BLaER1 treated with 17β-estradiol and CSF1 and Interleukin-3, amounts not matched to agents 10 nM and 100 nM (cell line): ENCODE measurements around the gene NBAS.
"Not testable (repeated sequence)": the region's sequence is repeated elsewhere in the genome, so short reads cannot be mapped to it uniquely, and the experiment has no call there.

Experiments used
- H3K27ac ChIP-seq, 11 experiments: shearing (Covaris generic); formaldehyde crosslinking; 2 replicates each; pipeline ENCODE4 v1.8.1; 2022
- H3K27me3 ChIP-seq, 11 experiments: shearing (Covaris generic); formaldehyde crosslinking; 2 replicates each; pipeline ENCODE4 v1.8.1; 2022
- H3K36me3 ChIP-seq, 11 experiments: shearing (Covaris generic); formaldehyde crosslinking; 2 replicates each; pipeline ENCODE4 v1.8.1; 2022
- H3K4me1 ChIP-seq, 10 experiments: shearing (Covaris generic); formaldehyde crosslinking; 2 replicates each; pipeline ENCODE4 v1.8.1; 2022
- H3K4me2 ChIP-seq, 11 experiments: shearing (Covaris generic); formaldehyde crosslinking; 2 replicates each; pipeline ENCODE4 v1.8.1; 2022
- H3K4me3 ChIP-seq, 10 experiments: shearing (Covaris generic); formaldehyde crosslinking; 2 replicates each; pipeline ENCODE4 v1.8.1; 2022
- H3K9ac ChIP-seq, 11 experiments: shearing (Covaris generic); formaldehyde crosslinking; 2 replicates each; pipeline ENCODE4 v1.8.1; 2022
- H3K9me3 ChIP-seq, 11 experiments: shearing (Covaris generic); formaldehyde crosslinking; replicated peaks in 1 of 11; 2 replicates each; pipeline ENCODE4 v1.8.1; 2022
- H4K20me1 ChIP-seq, 11 experiments: shearing (Covaris generic); formaldehyde crosslinking; 2 replicates each; pipeline ENCODE4 v1.8.1; 2022
- Cebpa-rat ChIP-seq, 11 experiments: shearing (Covaris generic); IDR thresholded peaks; 2 replicates each; pipeline ENCODE4 v1.8.1; 2022

NBAS gene

DNA sequence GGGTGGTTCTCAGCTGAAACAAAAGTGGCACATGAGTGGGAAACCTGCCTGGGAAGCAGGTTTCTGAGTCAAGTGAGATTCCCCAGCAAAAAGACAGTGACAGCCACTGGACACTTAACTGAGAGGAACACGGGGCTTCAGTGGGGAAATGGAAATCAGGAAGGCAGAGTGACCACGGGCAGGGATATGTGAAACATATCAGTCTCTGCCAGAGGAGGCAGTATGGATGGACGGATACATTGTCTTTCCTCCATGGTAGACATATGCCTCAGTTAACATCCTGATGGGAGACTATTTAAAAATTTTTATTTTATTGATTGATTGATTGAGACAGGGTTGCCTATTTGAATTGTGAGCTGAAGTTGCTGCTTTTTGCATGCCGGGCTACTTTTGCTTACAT is 292.1 kb downstream of the NBAS start:
- no peak overlapping the region for H3K4me2 ChIP-seq
- no peaks in the 10 kb centered on the region for H4K20me1 ChIP-seq
- peaks cover 0 to 59% (median 16%) of the 10 kb centered on the region in 11 experiments; a peak in 16 of 22 replicates for H3K36me3 ChIP-seq
- no peak for TF ChIP-seq Cebpa-rat (IDR thresholded peaks at IDR 0.05)
- H3K9me3 ChIP-seq: no peaks in the 10 kb centered on the region
- no peak overlapping the region for H3K27ac ChIP-seq
- H3K4me1 ChIP-seq: no peaks in the 10 kb centered on the region
- no peak overlapping the region for H3K4me3 ChIP-seq
- no peaks in the 10 kb centered on the region for H3K27me3 ChIP-seq
- no peak overlapping the region for H3K9ac ChIP-seq

DNA sequence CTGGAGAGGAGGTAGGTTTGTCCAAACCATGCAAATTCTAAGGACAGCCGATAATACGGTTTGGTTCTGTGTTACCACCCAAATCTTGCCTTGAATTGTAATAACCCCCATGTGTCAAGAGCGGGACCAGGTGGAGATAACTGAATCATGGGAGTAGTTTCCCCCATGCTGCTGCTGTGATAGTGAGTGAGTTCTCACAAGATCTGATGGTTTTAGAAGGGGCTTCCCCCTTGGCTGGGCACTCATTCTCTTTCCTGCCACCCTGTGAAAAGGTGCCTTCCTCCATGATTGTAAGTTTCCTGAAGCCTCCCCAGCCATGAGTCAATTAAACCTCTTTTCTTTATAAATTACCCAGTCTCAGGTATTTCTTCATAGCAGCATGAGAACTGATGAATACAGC is 295.2 kb downstream of the NBAS start:
- H4K20me1 ChIP-seq: no peaks in the 10 kb centered on the region
- no peak overlapping the region for H3K4me3 ChIP-seq
- no peak overlapping the region for H3K4me2 ChIP-seq
- 0 out of 22 replicates have a peak, but pooled peaks cover 0 to under 1% (median 0%) of the 10 kb centered on the region in 11 experiments for H3K9me3 ChIP-seq
- peaks cover 0 to 51% (median 13%) of the 10 kb centered on the region in 11 experiments; a peak in 12 of 22 replicates for H3K36me3 ChIP-seq
- no peaks in the 10 kb centered on the region for H3K27me3 ChIP-seq
- H3K27ac ChIP-seq: no peak overlapping the region
- TF ChIP-seq Cebpa-rat (IDR thresholded peaks at IDR 0.05): no peak
- H3K4me1 ChIP-seq: no peaks in the 10 kb centered on the region
- H3K9ac ChIP-seq: no peak overlapping the region

DNA sequence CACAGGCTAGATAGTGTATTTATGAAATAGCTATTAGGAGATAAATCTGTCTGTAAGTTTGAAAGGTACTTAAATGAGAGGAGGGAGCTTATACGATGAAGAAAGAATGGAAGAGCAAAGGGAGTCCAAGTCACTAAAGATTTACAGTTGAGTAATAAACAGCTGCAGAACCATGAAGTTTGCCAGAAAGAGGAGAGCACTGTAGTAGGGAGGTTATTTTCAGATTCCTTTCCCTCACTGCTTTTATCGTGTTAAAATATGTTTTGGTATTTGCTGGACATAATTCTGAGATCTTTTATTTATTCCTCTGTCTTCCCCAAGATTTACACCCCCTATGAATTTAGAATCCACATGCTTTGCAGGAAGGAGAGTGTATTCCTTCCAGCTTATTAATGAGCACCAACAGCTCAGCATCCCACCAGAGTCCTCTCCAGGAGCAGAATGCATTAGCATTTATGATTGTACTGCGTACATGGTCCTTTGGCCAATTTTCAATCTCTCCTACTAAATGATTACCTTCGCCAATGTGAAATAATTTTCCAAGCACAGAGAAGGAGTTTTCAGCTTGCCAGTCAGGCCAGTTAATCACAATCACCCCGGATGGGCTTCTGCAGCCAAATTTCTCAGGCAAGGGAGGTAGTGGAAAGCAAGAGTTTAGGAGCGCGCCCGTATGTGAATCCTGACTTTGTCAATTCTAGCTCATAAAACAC is 297.0 kb downstream of the NBAS start:
- no peaks in the 10 kb centered on the region for H4K20me1 ChIP-seq
- H3K4me3 ChIP-seq: no peak overlapping the region
- peaks cover 6 to 17% (median 13%) of the 10 kb centered on the region in 11 experiments for H3K9me3 ChIP-seq
- H3K4me1 ChIP-seq: no peaks in the 10 kb centered on the region
- H3K4me2 ChIP-seq: no peak overlapping the region
- no peaks in the 10 kb centered on the region for H3K27me3 ChIP-seq
- H3K9ac ChIP-seq: no peak overlapping the region
- no peak overlapping the region for H3K27ac ChIP-seq
- no peak for TF ChIP-seq Cebpa-rat (IDR thresholded peaks at IDR 0.05)
- peaks cover 11 to 68% (median 21%) of the 10 kb centered on the region in 11 experiments; a peak in 18 of 22 replicates for H3K36me3 ChIP-seq

DNA sequence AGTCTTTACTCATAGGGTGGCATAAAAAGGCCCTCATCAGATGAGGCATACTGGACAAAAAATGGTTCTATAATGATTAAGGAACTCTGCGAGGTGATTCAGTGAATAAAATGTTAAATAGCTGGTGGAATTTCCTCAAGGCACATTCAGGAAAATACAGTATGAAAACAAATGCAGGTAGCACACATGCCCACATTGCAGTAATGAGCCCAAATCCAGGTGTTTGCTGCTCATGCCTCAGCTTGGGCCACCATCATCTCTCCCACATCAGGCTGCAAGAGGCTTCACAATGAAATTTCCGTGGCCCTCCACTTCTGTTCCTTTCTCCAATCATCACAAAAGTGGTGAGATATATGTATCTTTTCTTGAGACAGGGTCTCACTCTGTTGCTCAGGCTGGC is 298.3 kb downstream of the NBAS start:
- H3K27ac ChIP-seq: no peak overlapping the region
- no peaks in the 10 kb centered on the region for H4K20me1 ChIP-seq
- H3K4me3 ChIP-seq: no peak overlapping the region
- no peak for TF ChIP-seq Cebpa-rat (IDR thresholded peaks at IDR 0.05)
- H3K36me3 ChIP-seq: peaks cover 12 to 66% (median 24%) of the 10 kb centered on the region in 11 experiments; a peak in 18 of 22 replicates
- H3K27me3 ChIP-seq: no peaks in the 10 kb centered on the region
- H3K9me3 ChIP-seq: peaks cover 19 to 30% (median 25%) of the 10 kb centered on the region in 11 experiments
- H3K9ac ChIP-seq: no peak overlapping the region
- H3K4me2 ChIP-seq: no peak overlapping the region
- H3K4me1 ChIP-seq: no peaks in the 10 kb centered on the region

DNA sequence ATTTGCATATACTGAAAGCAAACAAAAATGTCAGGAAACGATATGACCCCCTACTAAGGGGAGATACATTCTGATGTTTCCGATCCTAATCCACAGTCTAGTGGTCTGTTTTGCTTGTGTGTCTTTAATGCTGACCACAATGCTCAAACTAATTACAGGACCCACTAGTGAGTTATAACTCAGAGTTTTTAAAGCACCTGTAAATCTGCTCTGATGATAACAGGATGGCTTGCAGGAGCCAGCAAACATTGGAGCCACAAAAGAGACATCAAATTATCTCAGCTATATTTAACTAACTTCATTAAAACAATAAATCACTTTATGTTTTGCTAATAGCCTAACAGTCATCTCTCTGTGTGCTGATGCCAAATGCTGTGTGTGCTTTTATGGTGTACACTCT is 300.3 kb downstream of the NBAS start:
- no peak overlapping the region for H3K4me2 ChIP-seq

DNA sequence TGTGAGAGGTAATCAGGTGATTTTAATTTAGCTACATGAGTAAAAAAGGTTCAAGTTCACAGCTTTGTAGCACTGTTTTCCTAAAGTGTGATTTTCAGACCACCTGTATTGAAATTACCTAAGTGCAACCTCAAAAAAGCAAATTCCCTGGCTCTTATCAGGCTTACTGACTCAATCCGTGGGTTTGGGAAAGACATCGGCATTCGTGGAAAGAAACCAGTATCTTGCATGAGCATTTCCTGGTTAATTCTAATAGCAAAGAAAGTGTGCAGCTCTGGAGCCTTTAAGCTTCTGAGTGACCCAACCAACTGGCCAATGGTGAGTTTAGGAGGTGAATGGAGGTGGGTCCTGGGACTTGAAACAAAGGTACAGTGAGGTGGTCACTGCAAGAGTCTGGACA is 300.9 kb downstream of the NBAS start:
- Histone ChIP-seq H3K4me1 (no peaks in the 10 kb centered on the region), H3K4me3 (no peak overlapping the region), H3K36me3 (peaks cover 9 to 59% (median 24%) of the 10 kb centered on the region in 11 experiments; a peak in 18 of 22 replicates), H3K9ac (no peak overlapping the region), H3K4me2 (no peak overlapping the region), H3K9me3 (peaks cover 21 to 30% (median 26%) of the 10 kb centered on the region in 11 experiments), H4K20me1 (no peaks in the 10 kb centered on the region), H3K27ac (no peak overlapping the region), H3K27me3 (no peaks in the 10 kb centered on the region)
- no peak for TF ChIP-seq Cebpa-rat (IDR thresholded peaks at IDR 0.05)

More for the DNA sequence above, 300.3 kb downstream of the NBAS start:
- Histone ChIP-seq H3K36me3 (peaks cover 14 to 65% (median 24%) of the 10 kb centered on the region in 11 experiments; a peak in 18 of 22 replicates), H3K27ac (no peak overlapping the region), H3K27me3 (no peaks in the 10 kb centered on the region), H3K4me3 (no peak overlapping the region), H3K4me1 (no peaks in the 10 kb centered on the region), H3K9me3 (peaks cover 21 to 30% (median 26%) of the 10 kb centered on the region in 11 experiments), H3K9ac (no peak overlapping the region), H4K20me1 (no peaks in the 10 kb centered on the region)
- TF ChIP-seq Cebpa-rat (IDR thresholded peaks at IDR 0.05): no peak

DNA sequence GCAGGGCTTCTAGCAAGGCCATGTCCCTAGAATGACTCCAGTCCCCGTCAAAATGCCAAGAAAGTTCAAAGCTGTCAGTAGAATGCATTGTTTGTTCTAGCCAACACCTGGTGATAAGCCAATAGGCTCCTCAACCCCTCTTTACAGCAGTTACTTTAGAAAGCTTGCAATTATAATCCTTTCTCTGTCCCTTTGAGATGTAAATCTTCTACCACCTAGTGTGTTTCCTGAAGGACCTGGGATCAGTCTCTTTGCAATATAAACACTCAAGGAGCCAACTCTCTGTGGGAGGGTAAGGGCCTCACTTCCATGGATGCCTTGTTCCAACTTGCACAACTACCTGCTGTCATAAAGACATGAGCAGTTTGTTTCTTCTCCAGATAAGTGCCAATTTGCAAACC is 301.8 kb downstream of the NBAS start:
- Histone ChIP-seq H3K36me3 (peaks cover 5 to 51% (median 20%) of the 10 kb centered on the region in 11 experiments; a peak in 18 of 22 replicates), H3K4me2 (no peak overlapping the region)

DNA sequence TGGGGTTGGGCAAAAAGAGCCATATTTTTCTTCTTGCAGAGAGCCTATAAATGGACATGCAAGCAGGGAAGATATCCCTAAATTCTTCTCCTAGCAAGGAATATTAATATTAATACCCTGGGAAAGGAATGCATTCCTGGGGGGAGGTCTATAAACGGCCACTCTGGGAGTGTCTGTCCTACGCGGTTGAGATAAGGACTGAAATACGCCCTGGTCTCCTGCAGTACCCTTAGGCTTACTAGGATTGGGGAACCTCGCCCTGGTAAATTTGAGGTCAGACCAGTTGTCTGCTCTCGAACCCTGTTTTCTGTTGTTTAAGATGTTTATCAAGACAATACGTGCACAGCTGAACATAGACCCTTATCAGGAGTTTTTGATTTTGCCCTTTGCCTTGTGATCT is 302.7 kb downstream of the NBAS start:
- Histone ChIP-seq H3K36me3 (peaks cover 5 to 43% (median 18%) of the 10 kb centered on the region in 11 experiments; a peak in 17 of 22 replicates), H3K9me3 (peaks cover 21 to 30% (median 26%) of the 10 kb centered on the region in 11 experiments)
- not testable (repeated sequence) for H3K4me1 ChIP-seq, H3K27me3 ChIP-seq, H3K4me2 ChIP-seq, H4K20me1 ChIP-seq, H3K9ac ChIP-seq, H3K27ac ChIP-seq, H3K4me3 ChIP-seq

More for the DNA sequence above, 301.8 kb downstream of the NBAS start:
- H3K9ac ChIP-seq: no peak overlapping the region
- no peaks in the 10 kb centered on the region for H3K27me3 ChIP-seq
- H3K9me3 ChIP-seq: peaks cover 21 to 30% (median 26%) of the 10 kb centered on the region in 11 experiments
- H3K4me3 ChIP-seq: no peak overlapping the region
- H3K27ac ChIP-seq: no peak overlapping the region
- no peaks in the 10 kb centered on the region for H3K4me1 ChIP-seq
- H4K20me1 ChIP-seq: no peaks in the 10 kb centered on the region
- TF ChIP-seq Cebpa-rat (IDR thresholded peaks at IDR 0.05): no peak

DNA sequence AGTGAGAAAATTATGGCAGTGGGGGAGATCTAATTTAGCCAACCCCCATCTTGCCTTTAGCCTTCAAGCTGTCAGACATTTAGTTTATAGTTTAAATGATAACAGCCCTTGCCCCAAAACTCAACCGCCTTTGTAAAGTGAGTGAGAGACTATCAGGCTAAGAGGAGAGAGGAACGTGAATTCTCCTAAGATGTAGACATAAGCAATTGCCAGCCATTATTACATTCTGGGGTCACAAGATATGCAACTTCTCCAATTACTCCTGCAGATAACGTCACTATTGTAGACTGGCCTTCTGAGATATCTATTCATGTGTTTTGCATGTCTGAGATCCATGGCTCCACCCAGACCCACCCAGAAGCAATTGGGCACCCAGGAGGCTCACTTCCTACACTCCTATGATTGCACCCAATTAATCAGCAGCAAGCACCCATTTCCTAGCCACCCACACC is 307.3 kb downstream of the NBAS start:
- H3K36me3 ChIP-seq: peaks cover 1 to 26% (median 9%) of the 10 kb centered on the region in 11 experiments; a peak in 16 of 22 replicates
- no peak for TF ChIP-seq Cebpa-rat (IDR thresholded peaks at IDR 0.05)

More for the DNA sequence above, 307.3 kb downstream of the NBAS start:
- no peaks in the 10 kb centered on the region for H3K27me3 ChIP-seq
- H3K4me3 ChIP-seq: no peak overlapping the region
- no peak overlapping the region for H3K9ac ChIP-seq
- no peak overlapping the region for H3K4me2 ChIP-seq
- H3K27ac ChIP-seq: no peak overlapping the region
- H3K4me1 ChIP-seq: no peaks in the 10 kb centered on the region
- H4K20me1 ChIP-seq: no peaks in the 10 kb centered on the region
- peaks cover 17 to 37% (median 27%) of the 10 kb centered on the region in 11 experiments for H3K9me3 ChIP-seq
